GM18508 (cell line): Measurements from ENCODE around the gene KCNJ4.
"Not testable (repeated sequence)": the region's sequence is repeated elsewhere in the genome, so short reads cannot be mapped to it uniquely, and the experiment has no call there.

ENCODE experiments used
- ATAC-seq: cut with Tn5 transposase; IDR thresholded peaks from one replicate; pipeline ENCODE4 v1.9.1; 2021; ENCODE audit warnings: moderate number of reproducible peaks; ENCODE audit not compliant: insufficient read depth, unreplicated experiment

Gene KCNJ4

DNA sequence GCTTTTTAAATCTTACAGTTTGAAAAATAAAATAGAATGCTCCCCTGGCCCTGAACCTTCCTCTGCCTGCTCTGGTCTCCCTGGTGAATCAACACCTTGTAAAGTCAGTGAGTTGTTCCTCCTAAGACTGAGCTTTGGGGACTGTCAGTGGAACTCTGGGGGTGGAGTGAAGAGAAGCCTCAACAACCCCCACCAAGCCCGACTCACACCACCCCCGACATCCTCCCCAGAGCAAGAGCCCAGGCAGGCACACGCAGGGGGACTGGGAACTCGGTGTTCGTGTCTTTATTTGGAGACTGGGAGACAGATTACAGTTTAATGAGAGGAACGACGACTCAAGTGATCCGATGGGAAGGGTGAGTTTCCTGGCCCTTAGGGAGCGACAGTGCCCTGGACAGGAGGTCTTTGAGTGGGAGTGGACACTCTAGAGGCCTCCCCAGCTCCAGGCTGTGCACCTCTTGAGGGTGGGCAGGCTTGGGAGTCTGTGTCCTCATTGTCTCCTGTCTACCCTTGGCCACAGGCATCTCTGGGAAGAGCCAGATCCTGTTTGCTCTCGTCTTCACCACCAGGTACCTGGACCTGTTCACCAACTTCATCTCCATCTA is 19.1 kb upstream of the KCNJ4 start:
- ATAC-seq: no peak

- ATAC-seq: no peak
Measured at GRCh38 chr22:38471237-38471636, 16.2 kb upstream of the KCNJ4 start.

DNA sequence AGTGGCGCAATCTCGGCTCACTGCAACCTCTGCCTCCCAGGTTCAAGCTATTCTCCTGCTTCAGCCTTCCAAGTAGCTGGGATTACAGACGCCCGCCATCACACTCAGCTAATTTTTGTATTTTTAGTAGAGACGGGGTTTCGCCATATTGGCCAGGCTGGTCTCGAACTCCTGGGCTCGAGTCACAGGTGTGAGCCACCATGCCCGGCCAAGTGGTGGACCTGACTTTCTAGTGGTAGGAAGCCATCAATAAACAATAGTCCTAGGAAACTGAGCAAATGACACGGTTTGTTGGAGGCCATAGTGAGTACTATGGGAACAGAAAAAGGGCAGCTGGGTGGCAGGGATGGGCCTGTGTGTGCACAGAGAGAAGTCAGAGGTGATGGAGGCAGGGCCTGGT is 15.2 kb upstream of the KCNJ4 start:
- not testable (repeated sequence) for ATAC-seq

DNA sequence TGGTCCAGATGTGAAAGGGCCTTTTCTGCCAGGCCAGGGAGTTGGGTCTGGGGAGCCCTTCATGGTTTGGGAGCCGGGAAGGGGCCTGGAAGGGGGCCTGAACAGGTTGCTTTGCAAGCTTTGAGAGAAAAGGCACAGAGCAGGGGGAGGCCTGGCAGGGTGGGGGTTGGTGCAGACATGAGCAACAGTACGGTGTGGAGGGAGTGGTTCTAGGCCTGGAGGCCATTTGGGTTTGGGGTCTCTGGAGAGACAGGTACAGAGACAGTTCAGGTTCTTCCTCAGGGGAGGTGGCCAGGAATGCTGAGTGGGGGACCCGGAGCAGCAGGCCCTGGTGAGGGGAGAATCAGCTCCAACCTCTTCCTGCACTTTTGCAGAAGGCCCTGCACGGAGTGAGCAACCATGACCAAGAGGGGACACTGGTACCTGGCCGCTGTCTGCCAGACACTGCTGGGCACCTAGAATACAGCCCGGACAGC is 14.3 kb upstream of the KCNJ4 start:
- no peak for ATAC-seq

DNA sequence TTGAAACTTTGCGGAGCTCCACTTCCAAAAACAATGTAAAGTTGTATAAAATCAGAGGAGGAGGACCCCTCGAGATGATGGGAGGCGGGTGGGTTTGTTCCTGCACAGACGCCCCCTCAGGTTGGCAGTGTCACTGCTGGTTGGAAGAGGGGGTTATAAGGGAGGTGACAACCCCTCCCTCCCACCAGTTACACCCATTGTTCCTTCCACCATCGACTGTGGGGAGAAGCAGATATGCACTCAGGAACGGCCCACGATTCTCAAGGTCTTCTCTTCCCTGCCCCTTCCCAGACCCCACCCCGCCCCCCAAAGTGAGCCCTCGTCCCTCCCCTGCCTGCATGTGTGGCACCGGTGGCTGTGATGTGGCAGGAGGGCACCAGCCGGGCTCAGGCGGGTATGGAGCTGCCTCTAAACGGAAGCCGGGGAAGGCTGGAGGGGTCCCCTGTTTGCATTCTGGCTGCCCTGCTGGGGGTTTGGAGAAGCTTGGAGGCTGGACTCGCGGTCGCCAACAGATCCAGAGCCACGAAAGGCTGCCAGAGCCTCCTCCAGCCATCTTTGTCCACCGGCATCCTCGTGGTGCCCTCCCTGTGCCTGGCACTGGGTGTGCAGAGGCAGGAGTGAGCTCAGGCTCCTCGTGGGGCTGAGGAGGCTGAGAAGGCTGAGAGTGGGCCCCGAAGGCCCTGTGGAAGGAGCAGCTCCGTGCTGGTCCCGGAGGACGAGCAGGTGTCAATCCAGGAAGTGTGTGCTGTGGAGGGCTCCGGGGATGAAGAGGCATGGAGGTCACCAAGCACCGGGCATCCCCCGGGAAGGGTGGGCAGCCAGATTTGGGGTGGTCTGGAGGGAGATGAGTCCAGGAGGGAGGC is 13.7 kb upstream of the KCNJ4 start:
- no peak for ATAC-seq

DNA sequence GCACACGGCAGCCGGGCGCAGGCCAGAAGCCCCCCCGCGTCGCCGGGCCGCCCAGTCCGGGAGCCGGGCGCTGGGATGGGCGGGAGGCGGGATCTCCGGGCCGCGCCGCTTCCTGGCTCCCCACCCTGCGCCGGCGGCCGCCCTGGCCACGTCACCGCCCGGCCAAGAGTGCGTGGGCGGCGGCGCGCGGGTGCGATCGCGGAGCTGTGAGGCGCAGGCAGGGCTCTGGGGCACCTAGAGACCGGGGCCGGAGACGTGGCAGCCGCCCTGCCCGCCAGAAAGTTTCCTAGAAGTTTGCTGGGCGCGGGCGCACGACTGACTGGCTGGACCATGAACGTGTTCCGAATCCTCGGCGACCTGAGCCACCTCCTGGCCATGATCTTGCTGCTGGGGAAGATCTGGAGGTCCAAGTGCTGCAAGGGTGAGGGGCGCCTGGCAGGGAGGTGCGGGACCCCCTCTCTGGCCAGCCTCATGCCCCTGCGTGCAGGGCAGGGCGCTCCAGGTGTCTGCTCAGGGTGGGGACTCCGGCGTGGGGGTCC is 13.0 kb upstream of the KCNJ4 start, which contains the start of gene KDELR3:
KDELR3 (plus strand) TSS at position 193 of the 539 bp plus-strand sequence; CDS start at position 331, 138 bp downstream.
- ATAC-seq: no peak

GRCh38 chr22:38467438-38467903 is 12.5 kb upstream of the KCNJ4 start:
- no peak for ATAC-seq

DNA sequence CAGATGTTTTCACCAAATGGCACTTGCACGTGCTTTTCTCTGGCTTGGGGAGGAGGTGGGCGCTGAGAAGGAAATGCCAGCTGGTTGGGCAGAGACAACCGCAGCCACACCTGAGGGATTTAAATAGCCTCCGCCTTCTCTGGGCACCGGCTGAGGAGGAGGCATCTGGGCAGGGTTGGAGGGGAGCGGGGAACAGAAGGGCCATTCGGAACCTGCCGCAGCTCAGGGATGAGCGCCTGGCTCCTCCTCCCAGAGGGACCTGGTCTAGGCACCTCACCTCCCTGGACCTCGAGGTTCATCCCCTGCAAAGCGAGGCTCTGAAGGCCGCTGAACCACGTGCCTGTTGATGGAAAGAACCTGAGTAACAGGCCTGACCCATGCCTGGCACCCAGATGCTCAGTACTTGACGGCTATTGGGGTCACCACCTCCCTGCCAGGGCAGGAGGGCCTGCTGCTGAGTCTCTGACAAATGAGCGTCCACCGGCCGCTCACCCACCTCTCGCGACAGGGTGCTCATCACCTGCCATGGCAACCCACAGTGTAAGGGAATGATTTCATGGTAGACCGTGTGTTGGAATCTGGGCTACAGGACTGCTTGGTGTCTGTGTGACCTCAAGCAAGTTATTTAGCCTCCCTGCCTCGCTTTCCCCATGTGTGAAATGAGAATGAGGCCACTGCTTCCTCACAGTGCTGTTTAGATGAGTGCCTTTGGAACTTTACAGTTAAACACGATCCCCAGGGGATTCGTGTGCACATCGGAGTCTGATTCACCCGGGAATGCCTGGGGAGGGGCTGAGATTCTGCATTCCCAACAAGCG is 10.9 kb upstream of the KCNJ4 start:
- no peak for ATAC-seq

DNA sequence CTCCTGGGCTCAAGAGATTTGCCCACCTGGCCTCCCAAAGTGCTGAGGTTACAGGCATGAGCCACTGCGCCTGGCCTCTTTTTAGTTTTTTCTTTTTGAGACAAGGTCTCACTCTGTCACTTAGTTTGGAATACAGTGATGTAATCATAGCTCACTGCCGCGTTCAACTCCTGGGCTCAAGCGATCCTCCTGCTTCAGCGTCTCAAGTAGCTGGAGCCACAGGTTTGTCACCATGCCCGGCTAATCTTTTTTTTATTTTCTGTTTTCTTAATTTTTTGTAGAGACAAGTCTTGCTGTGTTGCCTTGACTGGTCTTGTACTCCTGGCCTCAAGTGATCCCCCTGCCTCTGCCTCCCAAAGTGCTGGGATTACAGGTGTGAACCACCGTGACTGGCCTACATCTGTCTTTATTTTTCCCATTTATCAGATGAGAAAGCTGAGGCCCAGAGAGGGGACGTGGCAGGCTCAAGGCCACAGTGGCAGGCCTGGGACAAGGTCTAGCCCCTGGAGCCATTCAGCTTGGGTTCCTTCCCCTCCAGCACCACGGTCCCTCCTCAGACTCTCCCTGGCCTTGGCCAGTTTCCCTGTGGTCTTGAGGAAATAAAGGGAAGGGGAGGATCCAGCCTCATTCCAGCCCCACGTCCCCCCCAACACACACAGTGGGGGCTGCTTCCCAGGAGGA is 10.1 kb upstream of the KCNJ4 start:
- ATAC-seq: no peak

DNA sequence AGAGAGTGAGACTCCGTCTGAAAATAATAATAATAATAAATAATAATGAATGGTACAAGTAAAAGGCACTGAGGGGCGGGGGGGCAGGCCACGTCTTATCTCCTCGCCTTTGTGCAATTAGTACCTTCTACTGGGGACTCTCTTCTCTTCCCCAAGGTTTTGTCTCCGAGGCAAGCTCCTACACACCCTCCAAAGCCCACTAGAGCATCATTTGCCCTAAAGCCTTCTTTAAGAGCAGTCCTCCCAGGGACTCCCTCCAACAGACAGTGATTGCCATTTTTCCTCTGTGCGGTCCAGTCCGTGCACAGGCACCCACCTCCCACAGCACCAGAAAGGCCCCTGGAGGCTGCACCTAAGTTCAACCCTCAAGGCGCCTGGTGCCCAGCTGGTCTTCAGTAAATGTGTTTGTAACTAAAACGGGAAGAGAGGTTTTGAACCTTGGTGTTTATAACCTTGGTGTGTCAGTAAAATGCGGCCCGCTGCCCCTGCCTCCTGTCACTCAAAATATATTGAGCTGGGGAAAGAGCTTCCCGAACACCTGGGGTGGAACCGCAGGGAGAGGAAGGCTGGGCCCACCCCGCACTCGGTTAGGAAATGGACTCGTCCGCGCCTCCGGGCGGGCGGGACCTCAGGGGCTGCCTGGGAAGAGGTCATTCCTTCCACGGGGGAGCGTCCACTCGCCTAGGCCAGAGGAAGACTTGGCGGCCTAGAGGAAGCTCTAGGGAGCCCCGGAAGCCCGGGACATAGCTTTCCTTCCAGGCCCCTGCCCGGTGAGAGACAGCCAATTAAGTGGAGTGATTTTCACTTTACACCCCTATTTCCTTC is 8.2 kb upstream of the KCNJ4 start:
- no peak for ATAC-seq

- ATAC-seq: no peak
Measured at GRCh38 chr22:38461414-38462081, 6.5 kb upstream of the KCNJ4 start.

DNA sequence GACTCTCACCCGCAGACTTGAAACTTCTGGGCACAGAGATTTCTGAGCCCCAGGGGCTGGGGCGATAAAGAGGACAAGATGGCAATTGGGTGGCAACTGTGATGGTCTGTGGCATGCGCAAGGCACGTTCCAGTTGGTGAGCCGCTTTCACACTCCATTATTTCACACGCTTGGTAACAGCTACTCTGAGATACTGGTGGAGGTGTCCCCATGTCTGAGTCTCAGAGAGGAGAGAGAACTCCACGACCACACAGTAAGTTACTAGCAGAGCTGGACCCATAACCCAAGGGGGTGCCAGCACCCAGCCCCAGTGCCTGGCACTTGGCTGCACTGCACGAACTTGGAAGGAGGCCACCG is 6.0 kb upstream of the KCNJ4 start:
- no peak for ATAC-seq

DNA sequence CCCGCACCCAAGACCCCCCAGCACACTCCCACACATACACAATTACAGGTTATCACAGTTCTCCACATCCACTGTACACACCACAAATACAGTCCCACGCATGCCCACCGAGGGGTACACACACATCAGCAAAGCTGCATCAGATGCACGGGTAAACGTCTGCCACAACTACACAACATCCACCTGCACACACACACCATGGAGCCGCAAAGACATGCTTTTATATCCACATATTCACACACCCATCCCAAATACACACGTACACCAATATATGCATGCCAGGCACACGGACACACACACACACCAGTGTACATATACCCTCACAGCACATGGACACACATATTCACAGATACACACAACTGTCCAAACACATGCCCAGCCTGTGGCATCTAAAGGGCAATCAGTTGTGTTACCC is 5.4 kb upstream of the KCNJ4 start:
- no peak for ATAC-seq

DNA sequence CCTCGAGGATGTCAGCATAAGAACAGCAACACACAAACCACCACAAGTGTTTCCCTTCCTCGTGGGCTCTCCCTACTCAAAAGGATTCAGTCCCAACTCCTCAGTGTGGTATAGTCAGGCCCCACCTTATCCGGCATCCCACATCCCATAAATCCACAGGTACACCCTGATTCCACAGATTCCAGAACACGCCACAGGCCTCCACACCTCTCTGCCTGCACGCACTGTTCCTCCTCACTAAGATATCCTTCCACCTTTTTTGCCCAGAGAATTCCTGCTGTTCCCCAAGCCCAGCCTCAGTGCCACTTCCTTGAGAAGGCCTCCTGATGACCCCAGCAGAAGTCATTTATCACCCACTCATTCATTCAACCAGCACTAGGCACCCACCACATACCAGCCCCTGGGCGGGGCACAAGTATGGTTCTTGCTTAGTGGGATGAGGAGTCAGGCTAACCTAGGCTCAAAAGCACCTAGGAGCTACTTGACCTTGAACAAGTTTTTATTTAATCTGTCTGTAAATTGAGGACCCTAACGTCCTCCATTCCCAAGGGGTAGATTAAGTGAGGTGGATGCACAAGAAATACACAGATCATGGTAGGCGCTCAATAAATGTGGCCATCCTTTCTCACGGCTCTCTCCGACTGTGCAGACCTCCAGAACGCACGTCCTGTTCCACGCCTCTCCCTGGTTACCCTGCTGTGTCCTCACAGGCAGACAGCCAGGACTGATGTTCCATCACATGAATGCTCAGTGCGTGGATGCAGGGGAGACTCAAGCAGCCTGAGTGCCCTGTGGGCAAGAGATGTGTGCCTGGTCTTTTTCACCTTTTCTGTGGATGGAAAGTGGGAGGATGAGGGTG is 2.1 kb upstream of the KCNJ4 start:
- ATAC-seq: no peak

- ATAC-seq: no peak
Measured at GRCh38 chr22:38456272-38456835, 1.4 kb upstream of the KCNJ4 start.

GRCh38 chr22:38455530-38456271 is 702 bp upstream of the KCNJ4 start:
- ATAC-seq: no peak
